PC-3 (cell line): ENCODE results near the gene TMEM147. TPM values are rescaled to one million over a fixed set of nuclear protein-coding genes. Genes with fewer than 3 reads are reported as not detected.

Experiments used
- ATAC-seq: fragments of 200-7000 bp; cut with Tn5 transposase; 2 replicates; pipeline ENCODE4 v1.9.1; 2020; ENCODE audit warnings: mild to moderate bottlenecking, moderate library complexity
- BruUV-seq: library from RNA; stranded (reverse); fragments of 400-500 nt; replicated peaks from 2 replicates; lab custom pipeline; 2021; lab: Mats Ljungman, UMichigan
- CTCF ChIA-PET: fragments of 300-600 bp; sonication (Branson Sonifier 250); formaldehyde crosslinking; loops from one replicate; lab custom pipeline; 2022; ENCODE audit warnings: antibody characterized with exemption; lab: Charles Lee
- POLR2A ChIA-PET: fragments of 300-600 bp; sonication (Branson Sonifier 250); formaldehyde crosslinking; loops from one replicate; lab custom pipeline; 2022; ENCODE audit warnings: antibody characterized with exemption; ENCODE audit not compliant: unreplicated experiment; lab: Charles Lee
- DNase-seq: peaks from one replicate; pipeline ENCODE4 v3.0.0-alpha.2; 2015
- H2AFZ ChIP-seq: fragments of 300-600 bp; sonication (generic); 2 replicates; pipeline ENCODE4 v1.6.0; 2016; ENCODE audit warnings: antibody characterized with exemption, low read length
- H3F3A ChIP-seq: fragments of 300-600 bp; sonication (generic); one replicate; pipeline ENCODE4 v1.6.0; 2017; ENCODE audit warnings: antibody characterized with exemption, low read length, control low read depth, mild to moderate bottlenecking; ENCODE audit not compliant: unreplicated experiment
- H3K27ac ChIP-seq: fragments of 300-600 bp; sonication (generic); 2 replicates; pipeline ENCODE4 v1.5.1; 2016; ENCODE audit warnings: mild to moderate bottlenecking, low read length
- H3K27me3 ChIP-seq: fragments of 300-600 bp; sonication (generic); 2 replicates; pipeline ENCODE4 v1.6.1; 2016; ENCODE audit warnings: low read length, mixed read lengths
- H3K36me3 ChIP-seq: fragments of 300-600 bp; sonication (generic); 2 replicates; pipeline ENCODE4 v1.6.1; 2016; ENCODE audit warnings: low read depth, mixed run types, low read length, mixed read lengths
- H3K4me1 ChIP-seq: fragments of 300-600 bp; sonication (generic); 2 replicates; pipeline ENCODE4 v1.5.1; 2016; ENCODE audit warnings: low read length; ENCODE audit not compliant: insufficient read depth
- H3K4me2 ChIP-seq: fragments of 300-600 bp; sonication (generic); 2 replicates; pipeline ENCODE4 v1.6.0; 2016; ENCODE audit warnings: low read length
- H3K4me3 ChIP-seq: fragments of 300-600 bp; sonication (generic); 2 replicates; pipeline ENCODE4 v1.5.1; 2016; ENCODE audit warnings: mild to moderate bottlenecking, low read length, mixed read lengths
- H3K79me2 ChIP-seq: fragments of 300-600 bp; sonication (generic); 2 replicates; pipeline ENCODE4 v1.6.1; 2017; ENCODE audit warnings: low read length, mixed read lengths
- H3K9ac ChIP-seq: fragments of 300-600 bp; sonication (generic); 2 replicates; pipeline ENCODE4 v1.6.0; 2016; ENCODE audit warnings: mild to moderate bottlenecking, low read length
- H3K9me2 ChIP-seq: fragments of 300-600 bp; sonication (generic); replicated peaks from 2 replicates; pipeline ENCODE4 v1.6.1; 2016; ENCODE audit warnings: mixed run types, low read length, mixed read lengths
- H3K9me3 ChIP-seq: fragments of 300-600 bp; sonication (generic); 2 replicates; pipeline ENCODE4 v1.6.1; 2016; ENCODE audit warnings: low read length, mixed read lengths
- H4K20me1 ChIP-seq: fragments of 300-600 bp; sonication (generic); 2 replicates; pipeline ENCODE4 v1.6.1; 2016; ENCODE audit warnings: low read length, mixed read lengths
- EZH2 ChIP-seq: fragments of 300-600 bp; sonication (generic); IDR thresholded peaks from one replicate; pipeline ENCODE4 v1.6.1; 2017; ENCODE audit warnings: antibody characterized with exemption, mild to moderate bottlenecking, low read length; ENCODE audit not compliant: unreplicated experiment
- EZH2phosphoT487 ChIP-seq: fragments of 300-600 bp; sonication (generic); IDR thresholded peaks from 2 replicates; pipeline ENCODE4 v1.6.1; 2018; ENCODE audit warnings: mild to moderate bottlenecking, antibody characterized with exemption, low read length, borderline replicate concordance
- intact Hi-C: fragments of 100-400 bp; cut with micrococcal nuclease; formaldehyde crosslinking; loops from 2 replicates; pipeline ENCODE4 v1.9.0; 2023
- total RNA-seq: library from RNA; depleted of rRNA; stranded (reverse); fragments of >200 nt; gene quantifications from 2 replicates; pipeline ENCODE4 v1.2.3, GENCODE V29; 2014
- TF ChIP-seq, protein P1 (sequence below): fragments of 300-600 bp; sonication (generic); conservative IDR thresholded peaks from 2 replicates; pipeline ENCODE4 v1.5.1; 2017; ENCODE audit warnings: antibody characterized with exemption, low read depth, mild to moderate bottlenecking, low read length

Gene TMEM147
- total RNA-seq, 1 experiment from 2014 or later: 206 TPM

DNA sequence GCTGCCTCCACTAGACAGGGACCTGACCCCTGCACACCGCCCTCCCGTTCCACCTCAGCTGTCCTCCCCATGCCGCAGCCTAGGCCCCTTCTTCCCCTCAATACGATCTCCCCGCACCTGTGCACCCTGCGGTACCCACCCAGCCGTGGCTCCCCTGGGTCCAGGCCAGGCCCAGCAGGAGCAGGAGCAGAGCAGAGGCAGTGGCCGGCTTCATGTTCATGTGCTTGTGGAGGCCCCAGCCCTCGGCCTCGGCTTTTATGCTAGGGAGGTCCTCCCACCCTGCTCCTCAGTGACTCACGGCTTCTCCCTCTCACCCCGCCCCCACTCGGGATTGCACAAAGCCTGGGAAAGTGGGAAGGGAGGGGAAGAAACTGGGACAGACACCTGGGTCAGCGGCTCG lies 43.7 kb upstream of the TMEM147 start:
- BruUV-seq: no TSS peak
- H3K27ac ChIP-seq: no peak overlapping the region
- H3K9me2 ChIP-seq: no peaks in the 10 kb centered on the region
- ChIA-PET CTCF (no interaction called here), POLR2A (no interaction called here)
- intact Hi-C loops: no loop called here
- H3K36me3 ChIP-seq: no peaks in the 10 kb centered on the region
- H3K4me3 ChIP-seq: no peak overlapping the region
- H3K9ac ChIP-seq: no peak overlapping the region
- H4K20me1 ChIP-seq: no peaks in the 10 kb centered on the region
- DNase-seq (no peak), ATAC-seq (no peak)
- H3K4me2 ChIP-seq: no peak overlapping the region
- no peaks in the 10 kb centered on the region for H3K79me2 ChIP-seq
- H3K9me3 ChIP-seq: no peaks in the 10 kb centered on the region
- no peaks in the 10 kb centered on the region for H3K27me3 ChIP-seq
- TF ChIP-seq EZH2phosphoT487 (no peak), EZH2 (no peak)
- TF ChIP-seq, protein P1, sequence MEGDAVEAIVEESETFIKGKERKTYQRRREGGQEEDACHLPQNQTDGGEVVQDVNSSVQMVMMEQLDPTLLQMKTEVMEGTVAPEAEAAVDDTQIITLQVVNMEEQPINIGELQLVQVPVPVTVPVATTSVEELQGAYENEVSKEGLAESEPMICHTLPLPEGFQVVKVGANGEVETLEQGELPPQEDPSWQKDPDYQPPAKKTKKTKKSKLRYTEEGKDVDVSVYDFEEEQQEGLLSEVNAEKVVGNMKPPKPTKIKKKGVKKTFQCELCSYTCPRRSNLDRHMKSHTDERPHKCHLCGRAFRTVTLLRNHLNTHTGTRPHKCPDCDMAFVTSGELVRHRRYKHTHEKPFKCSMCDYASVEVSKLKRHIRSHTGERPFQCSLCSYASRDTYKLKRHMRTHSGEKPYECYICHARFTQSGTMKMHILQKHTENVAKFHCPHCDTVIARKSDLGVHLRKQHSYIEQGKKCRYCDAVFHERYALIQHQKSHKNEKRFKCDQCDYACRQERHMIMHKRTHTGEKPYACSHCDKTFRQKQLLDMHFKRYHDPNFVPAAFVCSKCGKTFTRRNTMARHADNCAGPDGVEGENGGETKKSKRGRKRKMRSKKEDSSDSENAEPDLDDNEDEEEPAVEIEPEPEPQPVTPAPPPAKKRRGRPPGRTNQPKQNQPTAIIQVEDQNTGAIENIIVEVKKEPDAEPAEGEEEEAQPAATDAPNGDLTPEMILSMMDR: no peak
- H3F3A ChIP-seq: no peaks in the 10 kb centered on the region
- H2AFZ ChIP-seq: no peak overlapping the region
- H3K4me1 ChIP-seq: no peaks in the 10 kb centered on the region

DNA sequence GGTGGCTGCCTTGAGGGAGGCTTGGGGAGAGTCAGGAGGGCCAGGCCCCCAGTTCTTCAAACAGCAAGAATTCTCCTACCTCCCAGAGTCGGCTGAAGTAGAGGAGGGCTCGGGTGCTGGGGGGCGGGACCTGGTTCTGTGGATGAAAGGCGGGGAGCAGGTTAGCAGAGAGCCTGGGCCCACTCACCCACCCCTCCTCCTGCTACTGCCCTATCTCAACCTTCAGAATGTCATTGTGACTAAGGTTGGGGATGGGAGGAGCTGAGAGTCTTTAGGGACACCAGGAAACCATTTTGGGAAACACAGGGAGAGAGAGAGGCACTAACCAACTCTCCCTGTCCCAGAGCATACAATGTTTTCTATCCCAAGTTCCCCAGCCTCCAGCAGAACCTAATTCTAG lies 42.7 kb upstream of the TMEM147 start:
- no peaks in the 10 kb centered on the region for H4K20me1 ChIP-seq
- DNase-seq: no peak
- H3K4me3 ChIP-seq: no peak overlapping the region
- H3K9me3 ChIP-seq: no peaks in the 10 kb centered on the region
- no peaks in the 10 kb centered on the region for H3K9me2 ChIP-seq
- H2AFZ ChIP-seq: no peak overlapping the region
- H3F3A ChIP-seq: no peaks in the 10 kb centered on the region
- no peaks in the 10 kb centered on the region for H3K36me3 ChIP-seq
- no peak overlapping the region for H3K9ac ChIP-seq
- H3K27ac ChIP-seq: no peak overlapping the region
- H3K27me3 ChIP-seq: no peaks in the 10 kb centered on the region
- peaks cover under 1% of the 10 kb centered on the region; the same call in 1 of the 2 replicates for H3K79me2 ChIP-seq
- TF ChIP-seq, protein P1: no peak
- TF ChIP-seq EZH2: no peak
- TF ChIP-seq EZH2phosphoT487: no peak
- CTCF ChIA-PET: no interaction called here
- no peak overlapping the region for H3K4me2 ChIP-seq
- BruUV-seq: no TSS peak
- intact Hi-C loops: no loop called here
- no peak for ATAC-seq
- no peaks in the 10 kb centered on the region for H3K4me1 ChIP-seq
- POLR2A ChIA-PET: no interaction called here

DNA sequence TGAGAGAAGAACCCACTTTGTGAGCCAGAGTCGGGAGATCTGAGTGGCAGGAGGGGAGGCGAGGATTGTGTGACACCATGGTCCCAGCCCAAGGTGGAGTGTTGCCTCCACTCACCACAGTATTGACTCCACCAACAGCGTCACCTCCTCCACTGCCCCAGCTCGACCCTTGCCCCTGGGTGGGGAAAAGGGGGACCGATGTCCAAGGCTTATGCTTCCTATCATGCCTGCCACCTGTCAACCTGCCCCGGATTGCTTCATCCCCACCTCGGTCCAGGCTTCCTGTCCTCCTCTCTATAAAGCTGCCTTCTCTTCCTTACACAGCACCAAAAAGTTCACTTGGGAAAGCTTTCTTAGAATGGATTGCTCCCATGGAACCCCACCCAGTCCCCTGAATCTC lies 39.4 kb upstream of the TMEM147 start:
- H3K27ac ChIP-seq: no peak overlapping the region
- BruUV-seq: no TSS peak
- H3K9ac ChIP-seq: no peak overlapping the region
- no peaks in the 10 kb centered on the region for H4K20me1 ChIP-seq
- no peaks in the 10 kb centered on the region for H3K9me2 ChIP-seq
- peaks cover 13% of the 10 kb centered on the region; the same call in 1 of the 2 replicates for H3K4me1 ChIP-seq
- intact Hi-C loops: loop anchor here (5.0 kb wide), 1 partner anchor 239 kb away; the partner anchor contains the start of gene USF2
- no peaks in the 10 kb centered on the region for H3K36me3 ChIP-seq
- no peak overlapping the region for H3K4me3 ChIP-seq
- ChIA-PET CTCF (no interaction called here), POLR2A (no interaction called here)
- H3K9me3 ChIP-seq: no peaks in the 10 kb centered on the region
- ATAC-seq: no peak
- H3K79me2 ChIP-seq: peaks cover 25% of the 10 kb centered on the region
- H3F3A ChIP-seq: no peaks in the 10 kb centered on the region
- H2AFZ ChIP-seq: no peak overlapping the region
- TF ChIP-seq, protein P1: no peak
- no peak for TF ChIP-seq EZH2phosphoT487
- no peak for DNase-seq
- H3K27me3 ChIP-seq: no peaks in the 10 kb centered on the region
- H3K4me2 ChIP-seq: no peak overlapping the region
